Measurements from ENCODE around the gene ZNF292.

- TF ChIP-seq POLR2AphosphoS5 (IDR thresholded peaks at IDR 0.05; ENCODE audit: borderline replicate concordance, low read depth, low read length): no peak
- TF ChIP-seq FOXP2 (optimal IDR thresholded peaks at IDR 0.05; ENCODE audit: control extremely low read depth, extremely low read length, insufficient read depth): no peak
Measured at GRCh38 chr6:87250019-87250418, 94.7 kb downstream of the ZNF292 start.

Measured in SK-N-MC (cell line).